Fibroblast of lung (primary cell): Measurements from ENCODE around the gene KIF20B. TPM values are rescaled to one million over a fixed set of nuclear protein-coding genes. Genes with fewer than 3 reads are reported as not detected.

Source experiments
- DNase-seq, 2 donors: peaks; one replicate each; pipeline versions ENCODE4 v3.0.0 to v3.0.0-alpha.2; 2010; ENCODE audit warnings: low read depth in 2 of 2
- H2AFZ ChIP-seq: 2 replicates; pipeline ENCODE4 v1.5.1; 2012; ENCODE audit warnings: low read length, control low read depth, inconsistent platforms
- H3K27ac ChIP-seq: 2 replicates; pipeline ENCODE4 v1.5.1; 2011; ENCODE audit warnings: low read length, control low read depth; ENCODE audit not compliant: insufficient read depth
- H3K27me3 ChIP-seq: 2 replicates; pipeline ENCODE4 v1.5.1; 2011; ENCODE audit warnings: mild to moderate bottlenecking, low read length; ENCODE audit not compliant: control insufficient read depth, insufficient read depth
- H3K36me3 ChIP-seq: 2 replicates; pipeline ENCODE4 v1.5.1; 2011; ENCODE audit warnings: low read length; ENCODE audit not compliant: control insufficient read depth, insufficient read depth
- H3K4me1 ChIP-seq: 2 replicates; pipeline ENCODE4 v1.5.1; 2011; ENCODE audit warnings: low read length; ENCODE audit not compliant: control insufficient read depth, insufficient read depth; ENCODE audit errors: extremely low read depth
- H3K4me2 ChIP-seq: 2 replicates; pipeline ENCODE4 v1.5.1; 2011; ENCODE audit warnings: low read length, control low read depth; ENCODE audit not compliant: insufficient read depth; ENCODE audit errors: extremely low read depth
- H3K4me3 ChIP-seq, 4 experiments: fragments of 200-600 bp in 1 of 4; sonication (generic) in 1 of 4; replicated peaks in 1 of 4; 2 replicates each; pipeline ENCODE4 v1.5.1; 2011 to 2016; ENCODE audit warnings: low read length in 4 of 4, low read depth in 3 of 4, mild to moderate bottlenecking in 3 of 4, control low read depth in 2 of 4, inconsistent platforms in 1 of 4, mixed read lengths in 1 of 4; ENCODE audit not compliant: insufficient read depth in 1 of 4; ENCODE audit errors: control extremely low read depth in 1 of 4
- H3K79me2 ChIP-seq: 2 replicates; pipeline ENCODE4 v1.5.1; 2012; ENCODE audit warnings: mild to moderate bottlenecking, low read length, inconsistent platforms; ENCODE audit not compliant: control insufficient read depth, insufficient read depth
- H3K9ac ChIP-seq: 2 replicates; pipeline ENCODE4 v1.5.1; 2011; ENCODE audit warnings: mild to moderate bottlenecking, low read length, control low read depth; ENCODE audit not compliant: insufficient read depth
- H3K9me3 ChIP-seq: 2 replicates; pipeline ENCODE4 v1.5.1; 2012; ENCODE audit warnings: low read depth, low read length; ENCODE audit not compliant: control insufficient read depth, insufficient read depth
- H4K20me1 ChIP-seq: 2 replicates; pipeline ENCODE4 v1.5.1; 2011; ENCODE audit warnings: low read length; ENCODE audit not compliant: control insufficient read depth, insufficient read depth; ENCODE audit errors: extremely low read depth
- CTCF ChIP-seq, 2 donors: IDR thresholded peaks in 1 of 2; conservative IDR thresholded peaks in 1 of 2; 1 replicate in 1 of 2; 2 replicates in 1 of 2; pipeline ENCODE4 v1.5.1; 2011 to 2012; ENCODE audit warnings: low read length in 2 of 2, control low read depth in 1 of 2, inconsistent platforms in 1 of 2, low read depth in 1 of 2, mild to moderate bottlenecking in 1 of 2
- EZH2 ChIP-seq: IDR thresholded peaks from 2 replicates; pipeline ENCODE4 v1.5.1; 2012; ENCODE audit warnings: low read length, control low read depth, mild to moderate bottlenecking; ENCODE audit errors: missing control alignments
- polyA plus RNA-seq, 2 donors: library from polyadenylated mRNA; depleted of rRNA in 1 of 2; stranded (reverse) in 1 of 2; unstranded in 1 of 2; fragments of >200 nt; gene quantifications; 2 replicates each; pipeline ENCODE4 v1.2.1, GENCODE V29; 2011 to 2012; ENCODE audit warnings: missing spikeins in 1 of 2
- total RNA-seq: library from RNA; depleted of rRNA; stranded (reverse); fragments of >200 nt; gene quantifications from 2 replicates; pipeline ENCODE4 v1.2.1, GENCODE V29; 2014

KIF20B gene
- total and polyA plus RNA-seq, 2 donors (not counting 1 experiment from before 2014, with no cell fraction given), result 5.6 to 9.2 TPM

GRCh38 chr10:89805599-89806013 lies 104.2 kb downstream of the KIF20B start:
- Histone ChIP-seq H2AFZ (no peak overlapping the region), H3K36me3 (no peaks in the 10 kb centered on the region), H3K79me2 (no peaks in the 10 kb centered on the region), H3K27ac (no peak overlapping the region), H3K9ac (no peak overlapping the region), H3K4me2 (no peak overlapping the region), H4K20me1 (no peaks in the 10 kb centered on the region), H3K4me1 (no peaks in the 10 kb centered on the region), H3K9me3 (no peaks in the 10 kb centered on the region), H3K27me3 (peaks cover 4% of the 10 kb centered on the region), H3K4me3 (no peak overlapping the region)
- TF ChIP-seq CTCF (conservative IDR thresholded peaks at IDR 0.05 in 1 of 2, IDR thresholded peaks at IDR 0.05 in 1 of 2; ENCODE audit: low read depth in 1 of 2, low read length in 2 of 2) (no peak), EZH2 (no peak)
- no peak for DNase-seq

GRCh38 chr10:89808842-89809241 lies 107.5 kb downstream of the KIF20B start:
- Histone ChIP-seq H3K4me2 (no peak overlapping the region), H2AFZ (no peak overlapping the region), H3K27ac (no peak overlapping the region), H3K36me3 (no peaks in the 10 kb centered on the region), H3K4me3 (no peak overlapping the region), H3K27me3 (peaks cover 4% of the 10 kb centered on the region), H4K20me1 (no peaks in the 10 kb centered on the region), H3K9ac (no peak overlapping the region), H3K79me2 (no peaks in the 10 kb centered on the region), H3K4me1 (no peaks in the 10 kb centered on the region), H3K9me3 (no peaks in the 10 kb centered on the region)
- no peak for TF ChIP-seq CTCF (conservative IDR thresholded peaks at IDR 0.05 in 1 of 2, IDR thresholded peaks at IDR 0.05 in 1 of 2; ENCODE audit: low read depth in 1 of 2, low read length in 2 of 2)
- TF ChIP-seq EZH2, result no peak
- DNase-seq, result no peak

DNA sequence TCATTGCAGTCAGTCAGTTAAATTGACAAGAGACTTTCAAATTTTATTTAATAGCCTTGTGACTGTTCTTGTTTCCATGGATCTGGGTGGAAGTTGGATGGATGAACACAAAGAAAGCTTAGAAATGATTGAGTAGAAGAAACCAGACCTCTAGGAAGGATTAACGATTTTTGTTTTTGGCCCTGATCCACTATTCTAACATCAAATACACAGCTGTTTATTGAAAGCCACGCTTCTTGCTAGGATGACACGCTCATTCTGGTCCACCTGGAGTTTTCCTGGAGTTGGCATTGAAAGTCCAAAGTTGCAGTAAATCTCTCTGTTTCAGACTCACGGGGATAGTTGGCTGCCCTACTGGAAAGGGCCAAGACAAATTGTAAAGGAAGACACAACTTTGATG lies 108.4 kb downstream of the KIF20B start:
- TF ChIP-seq EZH2 (no peak), CTCF (conservative IDR thresholded peaks at IDR 0.05 in 1 of 2, IDR thresholded peaks at IDR 0.05 in 1 of 2; ENCODE audit: low read depth in 1 of 2, low read length in 2 of 2) (no peak)
- Histone ChIP-seq H4K20me1 (no peaks in the 10 kb centered on the region), H3K4me2 (no peak overlapping the region), H3K4me3 (no peak overlapping the region), H3K4me1 (no peaks in the 10 kb centered on the region), H3K79me2 (no peaks in the 10 kb centered on the region), H3K36me3 (no peaks in the 10 kb centered on the region), H3K27ac (no peak overlapping the region), H3K27me3 (peaks cover 4% of the 10 kb centered on the region), H3K9me3 (no peaks in the 10 kb centered on the region), H3K9ac (no peak overlapping the region), H2AFZ (no peak overlapping the region)
- DNase-seq, result no peak
